Ishikawa (cell line): ENCODE measurements around the gene RXRA.

ENCODE experiments used
- CEBPB ChIP-seq: IDR thresholded peaks from 2 replicates; pipeline ENCODE4 v1.6.1; 2012
- CREB1 ChIP-seq: IDR thresholded peaks from 2 replicates; pipeline ENCODE4 v1.6.1; 2012; ENCODE audit warnings: low read depth
- EGR1 ChIP-seq: IDR thresholded peaks from 2 replicates; pipeline ENCODE4 v1.6.1; 2012
- EP300 ChIP-seq: IDR thresholded peaks from 2 replicates; pipeline ENCODE4 v1.6.1; 2012; ENCODE audit warnings: borderline replicate concordance
- FOXM1 ChIP-seq: IDR thresholded peaks from 2 replicates; pipeline ENCODE4 v1.6.1; 2012; ENCODE audit warnings: low read depth, borderline replicate concordance
- NFIC ChIP-seq: IDR thresholded peaks from 2 replicates; pipeline ENCODE4 v1.6.1; 2012
- RAD21 ChIP-seq: IDR thresholded peaks from 2 replicates; pipeline ENCODE4 v1.6.1; 2012; ENCODE audit warnings: low read depth
- REST ChIP-seq: IDR thresholded peaks from 2 replicates; pipeline ENCODE4 v1.6.1; 2012; ENCODE audit warnings: low read depth, mild to moderate bottlenecking
- TAF1 ChIP-seq: IDR thresholded peaks from 2 replicates; pipeline ENCODE4 v1.6.1; 2012; ENCODE audit warnings: low read depth, mild to moderate bottlenecking
- TCF12 ChIP-seq: IDR thresholded peaks from 2 replicates; pipeline ENCODE4 v1.6.1; 2012; ENCODE audit warnings: low read depth
- TEAD4 ChIP-seq: IDR thresholded peaks from 2 replicates; pipeline ENCODE4 v1.6.1; 2012
- YY1 ChIP-seq: IDR thresholded peaks from 2 replicates; pipeline ENCODE4 v1.6.1; 2012; ENCODE audit warnings: low read depth
- ZBTB7A ChIP-seq: IDR thresholded peaks from 2 replicates; pipeline ENCODE4 v1.6.1; 2012; ENCODE audit warnings: low read depth
- TF ChIP-seq, protein P1 (sequence below): IDR thresholded peaks from 2 replicates; pipeline ENCODE4 v1.6.1; 2012
- TF ChIP-seq, protein P2 (sequence below): IDR thresholded peaks from 2 replicates; pipeline ENCODE4 v1.6.1; 2012

The RXRA gene

DNA sequence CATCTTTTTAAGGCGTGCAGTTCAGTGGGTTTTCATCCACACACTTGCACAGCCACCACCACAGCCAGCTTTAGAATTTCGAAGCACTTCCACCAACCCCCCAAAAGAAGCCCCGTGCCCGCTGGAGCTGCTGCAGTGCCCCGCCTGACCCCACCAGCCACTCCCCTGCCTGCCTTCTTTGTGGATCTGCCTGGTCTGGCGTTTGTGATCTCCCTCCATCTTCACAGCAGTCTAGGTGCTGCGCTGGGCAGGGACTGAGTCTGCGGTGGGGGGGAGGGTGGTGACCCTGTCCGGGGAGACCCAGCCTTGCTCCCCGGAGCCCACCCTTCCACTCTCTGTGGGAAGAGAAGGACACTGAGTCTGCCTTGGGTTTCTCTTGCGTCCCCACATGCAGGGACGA lies 40.8 kb downstream of the RXRA start:
- TF ChIP-seq YY1 (no peak), REST (no peak), EGR1 (no peak), CREB1 (no peak), TCF12 (no peak), RAD21 (no peak)

GRCh38 chr9:134367791-134368490 lies 41.7 kb downstream of the RXRA start:
- no peak for TF ChIP-seq TAF1
- no peak for TF ChIP-seq TEAD4
- TF ChIP-seq, protein P1, sequence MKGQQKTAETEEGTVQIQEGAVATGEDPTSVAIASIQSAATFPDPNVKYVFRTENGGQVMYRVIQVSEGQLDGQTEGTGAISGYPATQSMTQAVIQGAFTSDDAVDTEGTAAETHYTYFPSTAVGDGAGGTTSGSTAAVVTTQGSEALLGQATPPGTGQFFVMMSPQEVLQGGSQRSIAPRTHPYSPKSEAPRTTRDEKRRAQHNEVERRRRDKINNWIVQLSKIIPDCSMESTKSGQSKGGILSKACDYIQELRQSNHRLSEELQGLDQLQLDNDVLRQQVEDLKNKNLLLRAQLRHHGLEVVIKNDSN, result no peak
- TF ChIP-seq RAD21, result no peak
- TF ChIP-seq, protein P2, sequence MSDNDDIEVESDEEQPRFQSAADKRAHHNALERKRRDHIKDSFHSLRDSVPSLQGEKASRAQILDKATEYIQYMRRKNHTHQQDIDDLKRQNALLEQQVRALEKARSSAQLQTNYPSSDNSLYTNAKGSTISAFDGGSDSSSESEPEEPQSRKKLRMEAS, result no peak
- no peak for TF ChIP-seq YY1
- no peak for TF ChIP-seq CEBPB
- no peak for TF ChIP-seq TCF12
- TF ChIP-seq NFIC, result no peak
- TF ChIP-seq CREB1, result no peak
- no peak for TF ChIP-seq EP300
- no peak for TF ChIP-seq ZBTB7A
- no peak for TF ChIP-seq FOXM1
- no peak for TF ChIP-seq EGR1
- TF ChIP-seq REST, result no peak

- TF ChIP-seq EP300 (no peak), TEAD4 (no peak), TCF12 (no peak), CREB1 (no peak)
- TF ChIP-seq, protein P1, result no peak
These were observed 42.3 kb downstream of the RXRA start for GRCh38 chr9:134368571-134368970.

GRCh38 chr9:134369416-134370212 lies 43.4 kb downstream of the RXRA start:
- TF ChIP-seq REST (no peak), CREB1 (no peak), FOXM1 (no peak), EGR1 (no peak), TCF12 (no peak)

- TF ChIP-seq TEAD4 (no peak), RAD21 (no peak), FOXM1 (no peak), CEBPB (no peak), EP300 (no peak), ZBTB7A (no peak), CREB1 (no peak), TAF1 (no peak), YY1 (no peak), TCF12 (no peak), NFIC (no peak), REST (no peak)
- TF ChIP-seq, protein P2, result no peak
- TF ChIP-seq, protein P1, result no peak
These were observed 43.9 kb downstream of the RXRA start for GRCh38 chr9:134370213-134370492.
